Gastroesophageal sphincter (tissue), 3 donors: ENCODE results near the gene FUT4.

Source experiments
- POLR2A ChIP-seq, 2 donors: fragments of 450-650 bp; IDR thresholded peaks; one replicate each; pipeline ENCODE4 v1.6.1; 2017; ENCODE audit warnings: antibody characterized with exemption in 2 of 2, mild to moderate bottlenecking in 2 of 2, moderate library complexity in 1 of 2
- POLR2AphosphoS5 ChIP-seq: sonication (generic); formaldehyde crosslinking; IDR thresholded peaks from one replicate; pipeline ENCODE4 v1.6.1; 2017; ENCODE audit warnings: antibody characterized with exemption
- TF ChIP-seq, protein P1 (sequence below), 4 experiments: fragments of 200-600 bp in 2 of 4; fragments of 450-650 bp in 2 of 4; sonication (generic) in 1 of 4; IDR thresholded peaks; one replicate each; pipeline ENCODE4 v1.5.1; 2017 to 2019; ENCODE audit warnings: antibody characterized with exemption in 4 of 4, mild to moderate bottlenecking in 2 of 4, moderate library complexity in 2 of 4

DNA sequence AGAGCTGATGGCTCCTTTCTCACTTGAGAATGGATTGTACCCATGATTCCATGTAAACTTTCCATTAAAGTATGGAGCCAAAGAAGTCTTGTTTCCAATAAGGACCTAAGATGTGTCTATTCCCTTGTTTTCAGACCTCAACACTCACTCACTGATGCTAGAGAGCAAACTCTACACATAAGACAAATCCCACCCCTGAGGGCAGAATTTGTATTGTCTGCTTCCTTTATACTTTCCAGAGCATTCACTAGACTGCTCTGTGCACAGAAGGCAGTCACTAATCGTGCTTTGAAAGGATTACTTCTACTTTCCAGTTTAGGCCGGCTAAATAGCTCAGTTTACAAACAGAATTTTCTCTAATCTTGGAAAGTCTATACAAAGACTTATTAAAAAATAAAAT is 43.5 kb upstream of the FUT4 start:
- TF ChIP-seq, protein P1, sequence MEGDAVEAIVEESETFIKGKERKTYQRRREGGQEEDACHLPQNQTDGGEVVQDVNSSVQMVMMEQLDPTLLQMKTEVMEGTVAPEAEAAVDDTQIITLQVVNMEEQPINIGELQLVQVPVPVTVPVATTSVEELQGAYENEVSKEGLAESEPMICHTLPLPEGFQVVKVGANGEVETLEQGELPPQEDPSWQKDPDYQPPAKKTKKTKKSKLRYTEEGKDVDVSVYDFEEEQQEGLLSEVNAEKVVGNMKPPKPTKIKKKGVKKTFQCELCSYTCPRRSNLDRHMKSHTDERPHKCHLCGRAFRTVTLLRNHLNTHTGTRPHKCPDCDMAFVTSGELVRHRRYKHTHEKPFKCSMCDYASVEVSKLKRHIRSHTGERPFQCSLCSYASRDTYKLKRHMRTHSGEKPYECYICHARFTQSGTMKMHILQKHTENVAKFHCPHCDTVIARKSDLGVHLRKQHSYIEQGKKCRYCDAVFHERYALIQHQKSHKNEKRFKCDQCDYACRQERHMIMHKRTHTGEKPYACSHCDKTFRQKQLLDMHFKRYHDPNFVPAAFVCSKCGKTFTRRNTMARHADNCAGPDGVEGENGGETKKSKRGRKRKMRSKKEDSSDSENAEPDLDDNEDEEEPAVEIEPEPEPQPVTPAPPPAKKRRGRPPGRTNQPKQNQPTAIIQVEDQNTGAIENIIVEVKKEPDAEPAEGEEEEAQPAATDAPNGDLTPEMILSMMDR (IDR thresholded peaks at IDR 0.05): no peak
- TF ChIP-seq POLR2AphosphoS5 (no peak), POLR2A (IDR thresholded peaks at IDR 0.05) (no peak)
